DMS114 treated with DMSO at 0.1 percent for 48 hours (cell line): Measurements from ENCODE around the gene DAB2IP.

Experiments
- DNase-seq: peaks from one replicate; lab custom pipeline; 2025; ENCODE audit not compliant: unreplicated experiment; lab: John Stamatoyannopoulos, UW

Gene DAB2IP

DNA sequence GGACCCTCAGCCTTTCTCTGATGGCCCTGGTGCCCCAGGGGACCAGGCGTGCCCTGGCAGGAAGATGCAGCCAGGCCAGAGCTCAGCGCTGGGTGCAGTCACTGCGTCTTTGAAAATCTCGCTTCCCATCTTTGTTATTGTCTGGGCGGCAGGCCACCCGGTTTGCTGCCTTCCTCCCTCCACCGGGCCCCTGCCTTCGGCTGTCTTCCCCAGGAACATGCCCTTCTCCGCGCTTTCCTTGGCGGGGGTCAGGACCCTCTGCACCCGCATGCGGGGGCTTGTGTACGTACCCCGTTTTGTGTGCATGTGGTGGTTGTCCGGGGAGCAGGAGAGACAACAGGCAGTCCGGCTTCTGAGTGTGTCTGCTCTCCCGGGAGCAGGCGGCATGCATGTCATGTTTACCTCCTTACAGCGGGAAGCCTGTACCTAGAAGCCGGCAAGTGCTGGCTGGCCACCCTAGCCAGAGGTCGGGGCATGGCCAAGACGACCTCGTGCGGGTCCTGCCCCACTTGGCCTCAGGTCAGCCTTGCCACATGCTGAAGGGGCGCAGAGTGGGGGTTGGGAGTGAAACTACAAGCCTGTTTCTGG lies 49.5 kb downstream of the DAB2IP start:
- no peak for DNase-seq

DNA sequence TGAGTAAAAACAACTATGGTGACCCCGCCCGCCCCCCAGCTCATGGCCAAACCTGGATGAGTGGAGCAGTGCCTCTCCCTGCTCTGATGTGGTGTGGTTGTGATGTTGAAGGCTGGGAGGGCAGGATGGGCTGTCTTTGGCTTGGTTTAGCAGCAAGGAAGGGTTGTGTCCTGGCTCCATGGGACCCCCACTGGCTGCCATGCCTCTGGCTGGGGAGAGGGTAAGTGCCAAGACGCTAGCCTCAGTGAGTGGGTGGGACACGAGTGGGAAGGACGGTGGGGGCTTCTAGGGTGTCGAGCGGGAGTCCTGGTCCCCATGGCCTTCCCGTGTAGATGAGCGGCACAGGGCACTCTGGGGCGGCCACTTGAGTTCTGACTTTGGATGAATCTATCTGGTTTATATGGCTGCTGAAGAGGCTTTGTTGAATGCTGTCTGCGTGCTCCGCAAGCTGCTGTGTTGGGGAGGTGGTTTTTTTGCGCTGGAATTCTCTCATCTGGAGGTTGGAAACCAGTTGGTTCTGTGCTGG lies 50.4 kb downstream of the DAB2IP start:
- DNase-seq = no peak

DNA sequence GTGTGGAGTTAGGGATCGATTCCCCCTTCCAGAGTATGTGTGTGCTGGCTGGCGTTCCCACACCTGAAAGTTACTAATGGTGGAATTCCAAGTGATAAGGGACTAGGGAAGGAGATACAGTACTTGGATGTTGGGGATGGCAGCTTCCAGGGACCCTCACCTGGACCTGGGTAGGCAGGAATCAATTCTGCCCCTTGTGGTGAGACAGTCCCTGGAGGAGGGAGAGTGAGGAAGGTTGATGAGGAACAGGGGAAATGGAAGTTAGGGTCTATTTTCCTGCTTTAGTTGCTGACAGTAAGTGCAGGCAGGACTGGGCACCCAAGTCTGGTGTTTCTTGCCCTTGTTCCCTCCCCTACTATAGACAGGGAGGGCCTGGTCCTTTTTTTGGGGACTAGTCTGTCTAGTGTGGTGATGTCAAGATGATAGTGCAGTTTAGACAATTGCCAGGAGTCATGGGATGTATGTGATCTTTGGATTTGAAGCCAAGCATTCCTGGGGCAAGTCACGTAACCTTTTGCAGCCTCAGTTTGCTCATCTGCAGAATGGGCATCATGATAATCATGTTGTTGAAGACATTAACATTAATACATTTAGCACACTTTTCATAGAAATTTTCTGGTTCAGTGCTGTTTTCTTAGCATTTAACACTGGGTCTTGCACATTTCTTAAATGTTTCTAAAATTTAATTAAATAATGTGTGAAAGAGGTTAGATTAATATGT lies 51.7 kb downstream of the DAB2IP start:
- no peak for DNase-seq

DNA sequence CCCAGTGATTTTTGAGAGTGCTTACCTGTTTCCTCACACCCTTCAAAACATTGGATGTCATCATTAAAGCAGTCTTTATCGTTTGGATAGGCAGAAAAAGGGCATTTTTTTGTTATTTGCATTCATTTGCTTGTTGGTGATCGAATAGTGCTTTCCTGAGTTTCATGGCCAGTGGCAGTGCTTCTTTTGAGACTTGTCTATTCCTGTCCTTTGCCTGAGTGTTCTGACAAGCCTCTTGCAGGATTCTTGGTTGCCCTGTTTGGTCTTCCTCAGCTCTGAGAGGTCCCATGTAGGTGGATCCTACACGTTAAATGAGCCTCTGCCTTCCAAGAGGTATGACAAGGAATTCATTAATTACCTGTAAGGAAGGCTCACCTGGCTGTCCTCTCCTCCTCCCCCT lies 52.8 kb downstream of the DAB2IP start:
- DNase-seq = no peak

DNA sequence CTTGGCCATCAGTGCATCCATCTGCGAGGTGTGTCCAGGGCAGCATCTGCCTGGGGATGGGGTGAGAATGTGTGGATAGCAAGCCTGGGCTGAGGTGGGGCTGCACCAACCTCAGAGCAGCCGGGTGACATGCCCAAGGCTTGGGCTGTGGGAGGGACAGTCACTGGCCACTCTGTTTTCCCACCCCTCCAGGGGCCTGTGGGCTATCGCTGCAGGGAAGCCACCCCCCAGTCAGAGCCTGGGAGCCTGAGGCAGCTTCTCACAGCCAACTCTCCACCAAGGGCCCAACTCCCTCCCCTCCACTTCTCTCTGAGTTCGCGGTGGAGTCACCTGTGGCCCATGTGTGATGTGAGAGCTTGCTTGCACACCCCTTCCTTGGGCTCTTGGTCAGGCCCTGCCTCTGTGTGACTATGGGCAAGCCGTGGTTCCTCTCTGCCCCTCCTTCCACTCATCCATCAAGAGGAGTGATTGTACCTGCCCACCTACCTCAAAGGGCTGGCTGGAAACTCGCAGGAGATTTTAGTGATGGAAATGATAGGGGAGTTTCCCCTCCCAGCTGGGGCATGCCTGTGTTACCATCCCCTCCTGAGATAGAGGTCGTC lies 54.8 kb downstream of the DAB2IP start:
- no peak for DNase-seq

- no peak for DNase-seq
Measured at GRCh38 chr9:121707477-121708424, 56.3 kb downstream of the DAB2IP start.

DNA sequence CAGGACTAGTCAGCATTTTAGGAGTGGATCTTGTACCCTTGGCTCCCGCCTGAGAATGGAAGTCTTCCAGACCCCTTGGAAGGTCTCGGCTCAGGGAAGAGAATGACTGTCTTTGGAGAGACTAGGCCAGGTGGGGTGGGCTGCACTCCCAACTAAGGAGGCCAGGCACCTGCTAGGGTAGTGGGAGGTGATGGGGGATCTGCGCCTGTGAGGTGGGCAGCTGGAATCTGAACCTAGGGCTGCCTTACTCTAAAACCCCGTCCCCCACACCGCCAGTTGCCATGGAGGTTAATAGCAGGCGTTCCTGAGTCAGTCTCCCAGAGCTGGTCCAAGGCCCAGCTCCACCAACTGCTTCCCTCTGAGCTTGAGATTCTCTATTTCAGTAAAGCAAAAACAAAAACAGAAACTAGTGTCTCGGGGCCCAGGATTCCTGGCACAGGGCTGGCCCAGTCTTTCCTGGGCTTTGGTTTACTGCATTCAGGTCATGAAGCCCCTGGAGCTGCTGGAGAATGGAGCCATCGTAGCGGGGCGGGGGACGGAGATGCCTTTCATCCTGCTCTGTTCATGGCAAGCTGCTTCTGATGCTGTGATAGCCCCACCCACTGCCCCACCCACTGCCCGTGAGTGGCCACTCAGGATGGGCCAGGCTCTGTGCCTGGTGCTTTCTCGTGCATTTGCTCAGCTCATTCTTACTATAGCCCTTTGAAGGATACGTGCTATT lies 57.5 kb downstream of the DAB2IP start:
- no peak for DNase-seq

- no peak for DNase-seq
Measured at GRCh38 chr9:121709798-121710197, 58.4 kb downstream of the DAB2IP start.

DNA sequence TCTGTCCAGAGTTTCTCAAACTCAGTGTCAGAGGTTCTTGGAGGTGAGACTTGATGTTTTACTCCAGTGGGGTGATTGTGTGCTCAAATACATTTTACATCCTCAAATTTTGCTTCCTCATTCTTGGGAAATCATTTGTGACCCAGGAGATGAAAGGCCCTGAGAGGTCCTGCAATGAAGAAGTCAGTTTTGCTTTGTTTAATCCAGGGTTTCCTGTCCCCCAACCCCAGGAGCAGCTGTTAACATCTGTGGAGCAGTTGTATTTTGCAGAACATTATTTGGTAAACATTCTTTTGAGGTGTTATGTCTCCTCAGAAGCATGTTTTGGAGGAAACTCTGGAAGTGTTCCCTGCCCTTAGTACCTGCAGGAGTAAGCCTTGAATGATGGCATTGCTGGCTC lies 59.8 kb downstream of the DAB2IP start:
- no peak for DNase-seq

DNA sequence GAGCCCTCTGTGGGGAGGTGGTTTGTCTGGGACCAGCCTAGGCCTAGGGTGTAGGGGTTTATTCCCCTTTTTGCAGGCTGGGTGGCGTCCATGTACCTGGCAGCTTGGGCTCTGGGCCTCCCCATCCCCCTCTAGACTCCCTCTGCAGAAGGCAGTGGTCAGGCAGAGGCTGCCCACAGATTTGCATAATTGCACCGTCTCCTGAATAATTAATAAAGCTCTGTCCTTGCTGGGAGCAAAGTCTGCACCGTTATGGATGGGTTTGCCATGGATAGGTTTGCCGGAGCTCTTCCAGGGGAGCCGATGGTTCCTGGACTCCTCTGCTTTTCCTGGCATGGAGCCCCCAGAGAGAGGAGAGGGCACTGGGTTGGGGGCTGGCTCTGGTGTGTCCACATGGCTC lies 60.4 kb downstream of the DAB2IP start:
- DNase-seq = no peak

GRCh38 chr9:121713400-121714070 lies 62.1 kb downstream of the DAB2IP start:
- DNase-seq = no peak

- DNase-seq = no peak
Measured at GRCh38 chr9:121714075-121714705, 62.8 kb downstream of the DAB2IP start.

DNA sequence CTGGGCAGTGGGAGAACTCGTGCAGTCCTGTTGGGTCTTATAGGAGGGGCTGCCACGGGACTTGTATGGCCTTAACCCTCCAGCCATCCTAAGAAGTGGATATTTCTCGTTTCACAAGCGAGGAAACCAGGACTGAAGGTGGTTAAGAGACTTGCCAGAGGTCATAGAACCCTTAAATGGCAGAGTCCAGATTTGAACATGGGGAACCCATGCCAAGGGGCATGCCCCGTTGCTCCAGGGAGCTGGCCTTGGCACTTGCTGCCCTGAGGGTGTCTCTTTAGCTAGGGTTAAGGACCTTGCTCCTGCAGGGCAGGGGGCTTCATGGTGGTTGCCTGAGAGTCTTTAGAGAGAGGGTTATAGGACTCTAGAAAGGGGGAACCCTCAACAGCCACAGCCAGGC lies 63.4 kb downstream of the DAB2IP start:
- no peak for DNase-seq

DNA sequence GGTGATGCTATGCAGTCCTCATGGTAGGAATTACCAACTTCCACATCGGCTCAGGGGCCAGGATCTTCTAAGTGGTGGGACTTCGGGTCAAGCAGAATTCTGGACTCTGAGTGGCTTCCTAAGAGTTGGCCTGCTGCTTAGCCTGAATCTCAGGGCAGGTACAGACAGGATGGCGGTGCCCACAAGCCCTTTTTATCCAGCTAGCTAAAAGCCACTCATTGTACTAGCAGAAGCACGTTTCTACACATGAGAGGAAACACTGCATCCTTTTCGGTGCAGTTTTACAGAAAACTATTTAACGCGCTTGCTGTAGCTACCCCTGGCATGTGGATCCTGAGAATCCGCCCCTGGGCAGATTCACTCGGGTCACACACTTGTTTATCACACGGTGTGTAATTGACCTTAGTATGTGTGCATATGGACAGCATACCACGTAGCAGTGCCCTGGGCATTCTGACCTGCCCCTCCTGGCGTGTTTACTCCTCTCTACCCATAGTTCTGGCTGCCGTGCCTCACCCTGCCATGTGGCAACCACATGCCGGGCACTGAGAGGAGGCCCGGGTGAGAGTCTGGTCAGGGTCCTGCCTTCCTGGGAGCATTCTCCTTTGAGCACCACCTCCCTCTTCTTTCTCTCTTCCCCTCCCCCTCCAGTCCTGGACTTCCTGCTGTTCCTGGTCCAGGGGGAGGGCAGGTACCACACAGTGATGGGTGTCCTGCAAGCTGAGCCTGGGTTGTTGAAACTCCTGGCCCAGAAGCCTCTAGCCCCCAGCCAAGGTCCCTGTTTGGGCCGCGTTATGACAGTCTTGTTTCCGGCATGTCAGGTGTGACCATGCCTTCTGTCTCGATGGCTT lies 65.9 kb downstream of the DAB2IP start:
- DNase-seq = no peak

DNA sequence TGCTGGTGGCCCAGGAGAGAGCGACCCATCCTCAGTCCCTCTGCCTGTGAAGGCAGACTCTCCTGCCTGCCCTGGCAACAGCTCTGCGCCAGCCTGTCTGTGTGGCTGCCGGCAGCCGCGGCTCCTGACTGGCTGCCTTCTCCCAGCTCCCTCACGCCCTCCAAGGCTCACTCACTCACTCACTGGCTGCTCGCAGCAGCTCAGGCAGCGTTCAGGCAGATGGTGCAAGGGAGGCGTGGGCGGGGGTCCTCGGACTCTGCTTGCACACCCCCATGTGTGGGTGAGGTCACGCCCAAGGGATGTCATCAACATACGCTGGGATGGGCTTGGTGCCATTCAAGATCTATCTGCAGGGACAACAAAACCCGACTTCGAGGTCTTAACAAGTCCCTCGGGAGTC lies 66.7 kb downstream of the DAB2IP start:
- DNase-seq = no peak

DNA sequence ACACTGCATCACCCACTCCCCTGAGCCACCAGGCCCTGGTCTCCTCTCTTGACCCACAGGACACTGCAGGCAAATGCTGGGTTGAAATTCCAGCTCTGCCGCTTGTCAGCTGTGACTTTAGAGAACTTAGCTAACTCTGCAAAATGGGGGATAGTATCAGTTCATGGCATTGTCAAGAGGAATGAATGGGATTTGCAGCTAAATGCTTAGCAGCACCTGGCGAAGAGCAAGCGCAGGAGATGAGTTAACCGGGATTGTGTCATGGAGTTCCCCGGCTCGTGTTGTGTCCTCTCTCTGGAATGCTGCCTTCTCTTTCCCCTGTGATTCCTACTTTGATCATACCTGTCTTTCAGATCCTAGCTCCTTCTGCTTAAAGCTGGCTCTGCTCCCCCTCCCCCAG lies 67.1 kb downstream of the DAB2IP start:
- no peak for DNase-seq

DNA sequence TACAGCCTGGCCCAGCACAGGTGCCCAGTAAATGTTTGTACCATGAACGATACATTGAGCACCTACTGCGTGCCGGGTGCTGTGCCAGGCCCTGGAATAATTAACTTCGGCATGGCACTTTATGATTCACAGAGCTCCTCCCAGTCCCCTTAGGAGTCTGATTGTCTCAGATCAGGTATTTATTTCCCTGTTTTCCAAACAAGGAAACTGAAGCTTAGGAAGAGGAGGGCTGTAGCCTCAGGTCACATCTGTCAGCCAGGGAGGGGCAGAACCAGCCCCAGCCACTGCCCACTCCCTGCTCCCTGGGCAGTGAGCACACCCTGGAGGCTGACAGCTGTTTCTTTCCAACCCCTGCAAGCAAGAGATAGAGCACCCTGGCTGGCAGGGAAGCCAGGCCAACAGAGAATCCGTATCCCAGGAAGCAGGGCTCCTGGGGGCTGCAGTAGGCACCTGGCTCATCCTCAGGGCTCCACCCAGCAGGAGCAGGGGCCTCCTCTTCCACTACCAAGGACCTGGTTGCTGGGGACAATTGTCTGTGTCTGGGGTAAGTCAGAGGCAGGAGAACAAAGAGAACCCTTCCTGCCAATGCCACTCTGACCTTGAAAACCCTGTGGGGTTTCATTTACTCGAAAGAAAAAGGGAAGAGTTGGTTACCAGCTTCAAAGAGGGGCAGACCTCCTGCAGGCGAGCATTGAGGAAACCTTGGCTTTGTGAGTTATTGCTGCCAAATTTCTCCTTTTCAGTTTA lies 69.0 kb downstream of the DAB2IP start:
- DNase-seq = no peak

DNA sequence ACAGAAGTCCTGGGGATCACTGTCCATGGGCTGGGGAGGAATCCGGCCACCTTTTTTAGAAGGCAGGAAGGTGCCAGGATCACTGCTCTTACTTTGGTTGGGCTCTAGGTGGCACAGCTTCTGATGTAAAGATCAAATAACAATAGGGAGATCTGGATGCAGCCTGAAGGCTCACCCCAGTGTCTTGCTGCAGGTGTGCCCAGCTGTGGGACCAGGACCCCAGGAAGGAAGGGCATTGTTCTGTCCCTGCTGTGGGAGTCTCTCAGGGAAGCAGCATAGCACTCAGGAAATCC lies 69.6 kb downstream of the DAB2IP start:
- DNase-seq = no peak
